Measurements from ENCODE around the gene GRPEL2.

The GRPEL2 gene

DNA sequence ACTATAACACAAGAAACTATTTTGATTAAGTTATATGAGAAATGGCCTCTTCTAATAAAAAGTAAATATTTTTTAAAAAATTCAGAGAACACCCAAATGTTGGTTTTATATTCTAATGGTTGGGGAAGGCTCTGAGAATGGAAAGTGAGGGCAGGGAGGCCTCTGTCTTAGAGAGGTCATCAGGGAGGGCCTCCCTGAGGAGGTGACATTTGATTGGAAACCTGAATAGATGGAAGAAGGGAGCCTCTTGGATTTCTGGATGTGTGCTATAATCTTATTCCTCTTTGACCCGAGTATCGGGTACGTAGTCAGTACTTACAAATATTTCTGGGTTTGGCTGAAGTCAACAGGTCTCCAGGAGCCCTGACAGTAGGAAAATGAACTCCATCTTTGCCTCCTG is 26.1 kb upstream of the GRPEL2 start:
- DNase-seq (ENCODE audit: low read depth, low spot score), result no peak

DNA sequence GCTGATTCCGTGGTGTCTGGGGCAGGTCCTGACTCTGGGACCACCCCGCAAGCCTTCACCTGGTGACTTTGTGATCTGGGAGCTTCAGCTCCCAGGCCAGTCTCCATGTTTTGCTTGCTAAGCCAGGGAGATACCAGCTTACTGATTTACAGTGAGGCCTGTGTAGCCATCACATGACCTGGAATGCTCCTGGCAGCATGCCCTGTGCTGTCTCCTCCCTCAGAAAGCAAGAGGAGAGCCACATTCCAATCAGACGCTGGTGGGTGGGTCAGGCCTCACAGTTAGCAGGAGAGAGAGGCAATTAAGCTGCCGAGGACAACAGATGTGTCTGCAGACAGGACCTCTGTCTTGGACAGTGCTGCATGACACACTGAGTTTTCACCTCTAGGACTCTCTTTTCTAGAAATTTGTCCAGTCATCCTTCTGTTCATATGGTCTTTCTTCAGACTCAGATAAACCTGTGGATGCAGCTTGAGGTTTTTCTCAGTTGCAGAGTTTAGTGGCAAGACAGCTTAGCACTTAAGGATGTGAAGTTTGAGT is 24.4 kb upstream of the GRPEL2 start:
- DNase-seq (ENCODE audit: low read depth, low spot score), result no peak

DNA sequence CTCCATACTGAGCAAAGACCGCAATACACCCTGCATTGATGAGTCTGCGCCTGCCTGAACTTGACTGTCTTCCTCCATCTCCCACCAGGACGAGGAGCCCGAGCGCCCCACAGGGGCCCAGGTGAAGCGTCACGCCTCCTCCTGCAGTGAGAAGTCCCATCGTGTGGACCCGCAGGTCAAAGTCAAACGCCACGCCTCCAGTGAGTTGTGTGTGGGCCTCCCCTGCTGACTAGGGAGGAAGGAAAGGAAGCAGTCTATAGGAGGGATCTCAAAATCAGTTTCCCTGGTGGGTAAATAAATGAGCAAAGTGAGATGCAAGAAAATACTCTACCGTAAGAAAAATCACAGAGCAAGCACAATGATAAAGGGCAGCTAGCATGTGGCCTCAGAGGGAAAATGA is 22.8 kb upstream of the GRPEL2 start:
- no peak for DNase-seq (ENCODE audit: low read depth, low spot score)

DNA sequence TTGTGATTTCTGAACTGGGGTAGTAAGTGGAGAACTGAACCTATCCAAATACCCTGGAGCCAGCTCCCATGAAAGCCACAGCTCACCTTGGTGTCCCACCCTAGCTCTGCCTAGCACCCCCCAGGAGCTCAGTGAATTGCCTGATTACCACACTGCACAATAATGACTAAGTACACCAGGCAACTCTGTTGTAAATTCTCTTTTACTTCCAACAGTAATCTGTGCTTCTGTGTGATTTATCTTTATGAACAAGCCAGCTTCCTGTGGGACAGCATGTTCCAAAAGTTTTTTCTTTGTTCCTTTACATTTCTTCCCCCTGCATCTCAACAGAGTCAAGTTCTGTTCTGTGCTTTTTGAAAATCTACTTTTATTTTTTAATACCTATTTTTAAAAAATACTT is 22.1 kb upstream of the GRPEL2 start:
- DNase-seq (ENCODE audit: low read depth, low spot score), result no peak

DNA sequence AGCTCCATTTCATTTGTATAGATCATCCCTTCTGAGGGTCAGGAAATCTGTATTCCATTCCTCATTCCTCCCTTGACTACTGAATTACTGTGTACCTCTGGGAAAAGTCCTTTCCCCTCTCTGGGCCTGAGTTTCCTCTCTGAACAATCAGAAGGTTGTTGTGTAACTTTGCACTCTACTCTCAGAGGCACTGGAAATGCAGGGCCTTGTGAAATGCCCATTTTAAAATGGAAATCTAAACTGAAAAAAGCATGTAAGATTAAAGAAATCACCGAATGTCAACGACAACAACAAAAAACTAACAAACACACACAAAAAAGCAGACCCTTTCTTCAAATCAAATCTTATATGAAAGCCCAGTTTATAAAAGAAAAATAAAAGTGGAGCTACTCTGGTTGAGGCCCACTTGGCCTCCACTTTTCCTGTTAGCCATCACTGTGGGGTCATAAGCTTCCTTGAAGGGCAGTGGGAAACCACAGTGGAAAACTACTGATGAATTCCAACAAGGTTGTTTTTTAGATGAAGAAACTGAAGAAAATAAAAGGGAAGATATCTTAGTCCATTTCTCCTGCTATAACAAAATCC is 21.6 kb upstream of the GRPEL2 start:
- no peak for DNase-seq (ENCODE audit: low read depth, low spot score)

DNA sequence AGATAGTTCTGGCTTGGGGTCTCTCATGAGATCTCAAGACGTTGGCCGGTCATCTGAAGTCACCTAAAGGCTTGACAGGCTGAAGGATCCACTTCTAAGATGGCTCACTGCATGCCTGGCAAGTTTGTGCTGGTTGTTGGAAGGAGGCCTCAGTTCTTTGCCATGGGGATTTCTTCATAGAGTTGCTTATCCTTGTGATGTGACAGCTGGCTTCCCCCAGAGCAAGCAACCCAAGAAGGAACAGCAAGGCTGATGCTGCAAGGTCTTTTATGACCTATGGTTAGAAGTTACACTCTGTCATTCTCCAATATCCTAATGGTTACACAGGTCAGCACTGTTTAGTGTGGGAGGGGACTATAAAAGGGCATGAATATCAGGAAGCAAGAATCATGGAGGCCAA is 20.7 kb upstream of the GRPEL2 start:
- no peak for DNase-seq (ENCODE audit: low read depth, low spot score)

DNA sequence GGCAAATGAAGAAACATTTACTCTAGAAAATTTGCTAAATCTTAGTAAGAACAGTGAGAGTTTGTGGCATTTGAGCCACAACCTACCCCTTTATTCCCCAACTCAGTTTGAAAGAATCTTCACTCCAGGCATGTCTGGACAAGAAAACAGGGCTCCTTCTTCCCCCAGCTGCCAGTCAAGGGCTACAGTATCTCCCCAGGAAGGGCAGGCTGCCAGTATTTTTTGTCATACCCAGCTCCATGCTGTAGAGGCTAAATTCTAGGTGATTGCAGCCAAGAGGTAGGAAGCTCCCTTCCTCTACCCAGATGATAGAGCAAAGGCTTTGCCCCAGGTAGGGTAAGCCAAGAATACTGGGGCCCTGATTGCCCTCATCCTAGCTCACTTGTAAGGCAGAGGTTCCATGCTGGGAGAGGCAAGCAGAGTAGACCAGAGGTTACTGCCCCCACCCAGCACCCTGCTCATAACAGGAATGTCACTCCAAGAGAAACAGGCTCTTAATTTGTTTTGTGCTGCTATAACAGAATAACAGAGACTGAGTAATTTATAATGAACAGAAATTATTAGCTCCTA is 20.0 kb upstream of the GRPEL2 start:
- no peak for DNase-seq (ENCODE audit: low read depth, low spot score)

DNA sequence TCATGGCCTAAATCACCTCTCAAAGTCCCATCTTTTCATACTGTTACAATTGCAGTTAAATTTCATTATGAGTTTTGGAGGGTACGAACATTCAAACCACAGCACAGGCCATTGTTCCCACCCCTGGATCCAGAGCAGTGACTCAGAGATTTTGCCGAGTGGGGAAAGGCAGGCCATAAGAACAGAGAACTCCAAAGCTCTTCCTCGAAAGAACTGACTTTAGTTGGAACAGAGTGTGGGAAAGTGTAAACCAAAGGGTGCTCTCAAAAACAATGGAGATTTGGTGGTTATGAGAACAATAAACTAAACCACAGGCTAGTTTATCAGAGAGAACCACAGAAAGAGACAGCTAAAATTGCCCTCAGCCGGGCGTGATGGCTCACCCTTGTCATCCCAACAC is 19.4 kb upstream of the GRPEL2 start:
- no peak for DNase-seq (ENCODE audit: low read depth, low spot score)

DNA sequence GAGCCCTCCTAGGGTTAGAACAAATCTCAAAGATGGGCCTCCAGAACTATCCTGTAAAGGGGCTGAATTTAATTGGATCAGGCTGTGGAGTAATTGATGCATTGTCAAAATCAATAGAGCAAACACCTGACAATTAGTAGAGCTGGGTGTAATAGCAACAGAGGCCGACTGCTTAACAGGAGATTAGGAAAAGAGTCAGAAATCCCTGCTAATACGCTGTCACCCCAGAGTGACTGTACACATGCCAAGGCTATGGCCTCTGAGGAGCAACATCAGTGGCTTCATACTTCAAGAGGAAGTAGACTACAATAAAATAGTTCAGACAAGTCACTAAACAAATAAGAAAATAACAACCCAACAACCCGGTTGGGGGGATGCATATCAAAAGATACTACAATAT is 18.7 kb upstream of the GRPEL2 start:
- DNase-seq (ENCODE audit: low read depth, low spot score), result no peak

DNA sequence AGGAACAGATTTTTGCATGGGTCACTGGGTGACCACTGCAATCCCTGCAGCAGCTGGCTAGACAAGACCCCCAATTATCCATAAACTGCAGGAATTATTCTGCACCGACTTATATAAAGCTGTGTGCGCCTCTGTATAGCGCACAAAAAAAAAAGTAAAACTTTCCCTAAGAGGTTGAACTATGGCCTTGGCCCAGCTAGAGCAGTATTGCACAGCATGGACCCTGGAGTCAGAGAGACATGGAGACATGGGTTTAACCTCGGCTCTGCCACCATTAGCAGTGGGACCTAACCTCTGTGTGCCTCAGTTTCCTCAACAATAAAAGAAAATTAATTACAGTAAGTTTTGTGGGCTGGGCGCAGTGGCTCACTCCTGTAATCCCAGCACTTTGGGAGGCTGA is 17.1 kb upstream of the GRPEL2 start:
- no peak for DNase-seq (ENCODE audit: low read depth, low spot score)

DNA sequence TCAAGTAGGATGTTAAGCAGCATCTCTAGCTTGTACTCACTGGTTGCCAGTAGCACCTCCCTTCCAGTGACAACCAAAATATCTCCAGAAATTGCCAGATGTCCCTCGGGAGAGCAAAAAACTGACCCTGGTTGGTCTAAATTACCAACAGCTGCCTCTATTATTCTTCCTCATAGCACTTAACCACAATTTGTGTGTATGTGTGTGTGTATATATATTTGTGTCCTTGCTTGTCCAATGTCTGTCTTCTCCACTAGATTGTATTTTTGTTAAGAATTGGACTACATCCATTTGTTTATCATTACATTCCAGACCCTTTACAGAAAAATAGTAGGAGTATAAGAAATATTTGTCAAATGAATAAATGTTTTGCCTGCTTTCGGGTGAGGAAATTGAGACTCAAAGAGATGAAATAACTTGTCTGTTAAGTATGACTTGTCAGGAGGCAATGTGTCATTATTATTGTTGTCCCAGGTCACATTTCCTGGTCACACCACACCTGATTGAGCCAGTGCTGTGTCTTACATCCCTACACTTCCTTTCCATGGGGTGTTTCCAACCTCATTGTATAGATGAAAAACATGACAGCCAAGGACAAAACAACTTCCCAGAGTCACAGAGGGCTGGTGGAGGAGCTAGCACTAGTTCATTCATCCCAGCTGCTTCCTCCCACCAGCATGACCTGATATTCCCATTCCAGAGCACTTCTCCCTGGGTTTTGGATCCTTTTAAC is 11.4 kb upstream of the GRPEL2 start:
- no peak for DNase-seq (ENCODE audit: low read depth, low spot score)

DNA sequence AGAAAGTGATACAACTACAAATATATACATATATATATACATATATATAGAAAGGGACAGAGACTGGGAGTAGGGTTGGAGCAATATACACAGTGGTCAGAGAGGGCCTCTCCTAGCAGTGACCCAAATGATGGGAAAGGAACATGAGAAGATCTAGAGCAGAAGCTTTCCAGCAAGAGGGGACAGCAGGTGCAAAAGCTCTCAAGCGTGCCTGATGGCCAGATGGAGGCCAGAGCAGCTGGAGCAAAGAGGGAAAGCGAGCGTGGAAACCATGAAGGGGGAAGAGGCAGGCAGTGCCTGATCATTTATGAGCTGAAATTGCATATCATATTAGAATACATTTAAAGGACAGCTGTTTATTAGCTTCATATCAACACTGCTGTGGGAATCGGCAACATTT is 7.6 kb upstream of the GRPEL2 start:
- no peak for DNase-seq (ENCODE audit: low read depth, low spot score)

DNA sequence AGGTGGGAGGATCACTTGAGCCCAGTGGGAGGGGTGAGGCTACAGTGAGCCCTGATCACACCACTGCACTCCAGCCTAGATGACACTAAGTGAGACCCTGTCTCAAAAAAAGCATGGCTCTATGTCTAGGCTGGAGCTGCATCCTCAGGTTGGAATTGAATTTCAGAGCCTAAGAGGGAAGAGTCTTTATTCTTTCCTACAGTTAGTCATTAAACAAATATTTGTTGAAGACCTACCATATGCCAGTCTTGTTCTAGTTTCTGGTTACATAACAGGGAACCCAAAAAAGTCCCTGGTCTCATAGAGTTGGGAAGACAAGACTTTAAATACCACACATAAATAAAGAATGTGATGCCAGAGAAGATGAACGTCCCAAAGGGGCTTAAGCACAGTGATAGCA is 6.9 kb upstream of the GRPEL2 start:
- no peak for DNase-seq (ENCODE audit: low read depth, low spot score)

DNA sequence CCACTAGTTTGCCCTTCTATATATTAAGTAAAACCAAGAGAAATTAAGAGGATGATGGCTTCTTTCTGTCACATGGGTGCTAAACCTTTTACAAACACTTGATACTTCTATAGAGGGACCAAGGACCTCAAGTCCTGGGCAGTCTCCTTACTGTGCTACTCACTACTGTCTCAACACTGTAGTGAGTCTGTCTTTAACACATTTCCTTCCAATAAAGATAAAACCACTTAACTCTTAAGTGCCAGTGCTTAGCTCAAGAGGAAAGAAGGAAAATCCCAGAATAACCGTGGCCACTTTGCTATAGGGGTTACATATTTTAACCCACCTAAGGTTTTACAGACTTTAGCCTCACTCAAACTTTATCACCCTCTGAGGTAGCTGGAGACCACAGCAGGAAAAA is 4.4 kb upstream of the GRPEL2 start:
- no peak for DNase-seq (ENCODE audit: low read depth, low spot score)

DNA sequence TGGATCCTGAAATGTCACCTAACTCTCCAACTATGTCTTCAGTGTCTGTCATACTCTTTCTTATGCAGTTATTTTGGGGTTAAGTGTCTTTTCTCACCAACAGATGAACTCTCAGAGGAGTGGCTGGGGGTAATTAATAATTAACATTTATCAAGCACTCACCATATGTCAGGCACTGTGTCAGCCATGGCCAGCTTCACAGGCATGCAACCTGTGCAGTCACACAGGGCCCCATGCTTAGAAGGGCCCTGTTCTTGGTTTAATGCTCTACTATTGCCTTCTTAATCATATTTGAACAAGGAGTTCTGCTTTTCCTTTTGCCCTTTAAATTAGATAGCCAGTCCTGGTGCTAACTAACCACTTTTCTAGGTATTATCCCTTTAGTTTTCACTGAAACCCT is 3.4 kb upstream of the GRPEL2 start:
- DNase-seq (ENCODE audit: low read depth, low spot score), result no peak

DNA sequence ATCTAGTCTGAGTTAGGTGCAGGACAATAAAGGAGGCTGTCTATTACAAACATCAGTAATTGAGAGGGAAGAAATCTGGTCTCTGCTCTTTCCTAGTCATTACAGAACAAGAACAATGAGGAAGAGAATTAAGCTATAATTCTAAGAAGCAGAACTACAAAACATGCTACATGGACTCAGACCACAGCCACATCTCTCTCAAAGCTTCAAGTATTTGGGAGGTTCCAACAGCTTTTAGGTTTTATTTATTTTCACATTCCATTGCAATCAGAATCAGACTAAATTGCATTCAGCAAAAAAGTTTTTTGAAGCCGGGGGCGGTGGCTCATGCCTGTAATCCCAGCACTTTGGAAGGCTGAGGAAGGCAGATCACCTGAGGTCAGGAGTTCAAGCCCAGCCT is 1.1 kb upstream of the GRPEL2 start:
- no peak for DNase-seq (ENCODE audit: low read depth, low spot score)

DNA sequence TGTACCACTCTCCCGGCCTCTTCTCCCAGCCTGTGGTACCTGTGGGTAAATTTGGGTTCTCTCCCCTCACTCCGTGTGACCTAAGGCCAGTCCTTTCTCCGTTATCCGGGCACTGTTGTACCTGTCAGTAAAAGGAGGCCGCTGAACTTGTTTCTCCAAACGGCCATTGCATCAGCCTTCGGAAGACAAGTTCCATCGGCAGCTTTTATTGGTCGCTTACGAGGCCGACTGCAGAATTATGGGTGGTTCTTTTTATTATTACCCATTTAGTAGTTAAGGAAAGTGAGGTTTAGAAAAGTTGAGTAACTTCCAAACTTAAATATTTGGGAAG is 558 bp downstream of the GRPEL2 start:
- DNase-seq (ENCODE audit: low read depth, low spot score), result no peak

DNA sequence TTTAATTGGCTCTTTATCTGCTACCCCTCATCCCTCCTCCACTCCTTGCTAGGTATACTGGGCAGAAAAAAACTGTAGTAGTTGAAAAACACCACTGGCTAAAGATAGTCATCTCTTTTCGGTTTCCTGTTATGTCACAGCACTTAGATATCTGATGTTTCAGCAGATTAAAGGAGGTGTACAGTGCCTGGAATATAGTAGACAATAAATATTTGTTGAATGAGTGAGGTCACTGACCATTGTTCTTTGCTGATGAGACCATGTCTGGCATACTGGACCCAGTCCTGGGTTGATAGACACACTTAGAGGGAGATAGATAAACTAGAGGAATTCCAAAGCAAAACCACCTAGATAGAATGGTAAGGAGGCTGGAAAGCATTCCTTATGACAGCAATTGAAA is 3.2 kb downstream of the GRPEL2 start:
- no peak for DNase-seq (ENCODE audit: low read depth, low spot score)

DNA sequence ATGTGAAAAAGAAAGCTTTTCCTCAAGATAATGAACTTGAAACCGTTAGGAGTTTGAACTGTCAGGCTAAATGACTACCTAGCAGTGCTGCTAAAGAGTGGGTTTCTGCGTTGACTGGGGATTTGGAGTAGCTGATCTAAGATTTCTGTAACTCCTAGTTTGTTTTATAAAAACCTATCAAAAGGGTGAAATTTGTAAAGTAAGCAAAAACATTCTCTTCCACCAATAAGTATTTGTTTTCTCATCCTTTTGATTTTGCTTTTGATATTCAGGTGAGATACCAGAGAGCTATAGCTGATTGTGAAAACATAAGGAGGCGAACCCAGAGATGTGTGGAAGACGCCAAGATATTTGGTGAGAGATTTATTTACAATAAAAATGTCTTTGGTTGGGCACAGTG is 4.1 kb downstream of the GRPEL2 start:
- DNase-seq (ENCODE audit: low read depth, low spot score), result no peak

DNA sequence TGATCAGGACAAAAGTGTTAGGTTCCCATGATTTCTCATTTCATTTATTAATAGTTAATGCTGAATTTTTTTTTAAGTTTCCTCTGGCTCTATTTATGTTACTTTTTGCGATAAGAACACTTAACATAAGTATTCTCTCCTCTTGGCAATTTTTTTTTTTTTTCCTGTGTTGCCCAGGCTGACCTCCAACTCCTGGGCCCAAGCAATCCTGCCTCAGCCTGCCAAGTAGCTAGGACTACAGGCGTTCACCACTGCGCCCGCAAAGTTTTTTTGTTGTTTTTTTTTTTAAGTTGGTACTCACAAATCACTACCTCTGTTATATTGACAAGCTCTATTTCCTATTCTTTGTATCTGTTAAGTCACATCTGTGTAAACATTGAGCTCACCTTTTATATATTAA is 6.9 kb downstream of the GRPEL2 start:
- DNase-seq (ENCODE audit: low read depth, low spot score), result no peak

DNA sequence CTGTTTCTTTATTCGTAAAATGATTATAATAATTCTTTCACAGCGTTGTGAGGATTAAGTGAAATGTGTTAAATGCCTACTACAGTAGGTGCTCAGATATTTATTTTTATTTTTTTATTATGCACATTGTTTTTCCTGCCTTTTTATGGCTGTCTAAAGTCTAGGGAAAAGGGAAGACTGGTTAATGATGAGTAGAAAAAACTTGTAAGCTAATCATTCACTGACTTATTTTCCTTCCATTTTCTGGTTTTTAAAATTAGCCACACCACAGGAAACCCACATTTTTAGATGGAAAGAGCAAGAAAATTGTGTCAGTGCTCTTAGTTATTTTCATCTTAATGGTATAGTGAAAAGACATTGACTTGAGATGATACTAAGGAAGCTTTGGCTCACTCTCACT is 8.6 kb downstream of the GRPEL2 start:
- DNase-seq (ENCODE audit: low read depth, low spot score), result no peak

DNA sequence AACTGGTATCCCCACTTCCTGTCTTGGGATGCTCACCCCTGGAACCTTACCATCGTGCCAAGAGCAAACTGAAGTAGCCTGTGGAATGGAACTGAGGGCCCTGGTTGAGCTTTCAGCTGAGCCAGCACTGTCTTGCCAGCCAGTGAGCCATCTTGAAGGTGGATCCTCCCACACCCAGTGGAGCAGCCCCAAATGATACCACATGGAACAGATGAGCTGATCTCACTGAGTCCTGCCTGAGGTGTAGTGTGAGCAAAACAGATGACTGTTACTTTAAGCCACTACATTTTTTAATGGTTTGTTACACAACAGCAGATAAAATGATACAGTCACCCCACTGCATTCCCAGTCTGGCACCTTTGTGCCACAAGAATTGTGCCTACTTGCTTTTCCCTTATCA is 10.4 kb downstream of the GRPEL2 start:
- no peak for DNase-seq (ENCODE audit: low read depth, low spot score)

DNA sequence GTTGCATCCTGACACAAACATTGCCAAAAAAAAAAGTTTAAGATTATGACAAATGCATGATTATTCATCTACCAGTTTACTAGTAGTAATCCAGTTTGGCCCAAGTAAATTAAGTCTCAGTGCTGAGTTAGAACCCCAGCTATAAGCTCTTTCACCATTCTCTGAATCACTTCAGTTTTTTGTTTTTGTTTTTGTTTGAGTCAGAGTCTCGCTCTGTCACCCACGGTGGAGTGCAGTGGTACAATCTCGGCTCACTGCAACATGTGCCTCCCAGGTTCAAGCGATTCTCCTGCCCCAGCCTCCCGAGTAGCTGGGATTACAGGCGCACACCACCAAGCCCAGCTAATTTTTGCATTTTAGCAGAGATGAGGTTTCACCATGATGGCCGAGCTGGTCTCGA is 11.1 kb downstream of the GRPEL2 start:
- no peak for DNase-seq (ENCODE audit: low read depth, low spot score)
